Spinal cord (tissue), 10 donors: ENCODE results near the gene WDR54. TPM values are rescaled to one million over a fixed set of nuclear protein-coding genes. Genes with fewer than 3 reads are reported as not detected.

Experiments used
- DNase-seq, 6 donors: peaks; one replicate each; pipeline versions ENCODE4 v3.0.0 to v3.0.0-alpha.2; 2013 to 2015; ENCODE audit warnings: low spot score in 6 of 6, low read depth in 4 of 6
- H3K27ac ChIP-seq: one replicate; pipeline ENCODE4 v1.5.1; 2013; ENCODE audit warnings: low read depth, low read length, control low read depth
- H3K27me3 ChIP-seq: one replicate; pipeline ENCODE4 v1.6.1; 2013; ENCODE audit warnings: low read length; ENCODE audit not compliant: control insufficient read depth, insufficient read depth
- H3K36me3 ChIP-seq: one replicate; pipeline ENCODE4 v1.6.1; 2013; ENCODE audit warnings: low read length; ENCODE audit not compliant: control insufficient read depth, insufficient read depth
- H3K4me1 ChIP-seq: one replicate; pipeline ENCODE4 v1.6.1; 2013; ENCODE audit warnings: low read length; ENCODE audit not compliant: control insufficient read depth, insufficient read depth
- H3K4me3 ChIP-seq: one replicate; pipeline ENCODE4 v1.5.1; 2013; ENCODE audit warnings: low read depth, low read length, control low read depth
- H3K9me3 ChIP-seq: one replicate; pipeline ENCODE4 v1.6.1; 2013; ENCODE audit warnings: low read length; ENCODE audit not compliant: control insufficient read depth, insufficient read depth
- WGBS: methylation state at CpG from one replicate; pipeline ENCODE4 v1.1.5; 2013; ENCODE audit warnings: missing lambda C conversion rate; ENCODE audit not compliant: insufficient coverage; 5-methylcytosine and 5-hydroxymethylcytosine counted together
- long read RNA-seq, 4 donors: transcript quantifications; one replicate each; lab custom pipeline, GENCODE V29; 2026
- polyA plus RNA-seq, 2 donors: library from polyadenylated mRNA; unstranded; fragments of 120-200 nt; gene quantifications; one replicate each; pipeline ENCODE4 v1.2.1, GENCODE V29; 2013; ENCODE audit not compliant: insufficient read length in 2 of 2
- total RNA-seq, 2 donors: library from RNA; depleted of rRNA in 1 of 2; stranded (reverse); fragments of 120-200 nt in 1 of 2; fragments of >200 nt in 1 of 2; gene quantifications; one replicate each; pipeline versions ENCODE4 v1.2.3 to v1.2.4, GENCODE V29; 2013 to 2014
- donor health status: healthy.

The WDR54 gene
- 10 to 100 TPM; 17.0 to 37.6 TPM for total RNA-seq
- polyA plus RNA-seq = 10 to 100 TPM; 37.7 to 40.5 TPM
- long read RNA-seq, donor 1, transcript WDR54-201 (10 exons, 1,147 nt) = major isoform, 19 of 23 reads
- long read RNA-seq, donor 1, partial matches to known transcripts = 0 of 23 reads
- long read RNA-seq, donor 1, other reads (novel, unspliced or antisense) = 0 of 23 reads
- long read RNA-seq, donor 2, transcript WDR54-201 (10 exons, 1,147 nt) = major isoform, 6 of 6 reads
- long read RNA-seq, donor 2, partial matches to known transcripts = 0 of 6 reads
- long read RNA-seq, donor 2, other reads (novel, unspliced or antisense) = 0 of 6 reads
- long read RNA-seq, donor 3, transcript WDR54-201 (10 exons, 1,147 nt) = major isoform, 6 of 6 reads
- long read RNA-seq, donor 3, partial matches to known transcripts = 0 of 6 reads
- long read RNA-seq, donor 3, other reads (novel, unspliced or antisense) = 0 of 6 reads
- long read RNA-seq, donor 4, transcript WDR54-201 (10 exons, 1,147 nt) = major isoform, 16 of 20 reads
- long read RNA-seq, donor 4, partial matches to known transcripts = 0 of 20 reads
- long read RNA-seq, donor 4, other reads (novel, unspliced or antisense) = 0 of 20 reads

GRCh38 chr2:74421221-74421870 lies at the start of gene WDR54, which contains the start of gene C2orf81:
TSS of gene WDR54 (plus strand) at chr2:74421730. CDS start at chr2:74422154, 424 bp downstream.
TSS of gene C2orf81 (minus strand) at chr2:74421619. CDS start at chr2:74421560, 59 bp downstream.
- no peaks in the 10 kb centered on the region for H3K27me3 ChIP-seq
- no peaks in the 10 kb centered on the region for H3K9me3 ChIP-seq
- H3K27ac ChIP-seq = peak within 1 kb of the TSS; percentile 67
- H3K4me3 ChIP-seq = peak within 1 kb of the TSS; percentile 86
- under 1% methylated on average over 56 of the region's 57 CpGs for WGBS
- peak; percentile 80 to 97 (median 84) for DNase-seq
- H3K36me3 ChIP-seq = peaks cover 22% of the 10 kb centered on the region
- H3K4me1 ChIP-seq = peaks cover 25% of the 10 kb centered on the region

- H3K4me3 ChIP-seq = no peak overlapping the region
Measured at GRCh38 chr2:74372674-74373073, 48.9 kb upstream of the WDR54 start.

DNA sequence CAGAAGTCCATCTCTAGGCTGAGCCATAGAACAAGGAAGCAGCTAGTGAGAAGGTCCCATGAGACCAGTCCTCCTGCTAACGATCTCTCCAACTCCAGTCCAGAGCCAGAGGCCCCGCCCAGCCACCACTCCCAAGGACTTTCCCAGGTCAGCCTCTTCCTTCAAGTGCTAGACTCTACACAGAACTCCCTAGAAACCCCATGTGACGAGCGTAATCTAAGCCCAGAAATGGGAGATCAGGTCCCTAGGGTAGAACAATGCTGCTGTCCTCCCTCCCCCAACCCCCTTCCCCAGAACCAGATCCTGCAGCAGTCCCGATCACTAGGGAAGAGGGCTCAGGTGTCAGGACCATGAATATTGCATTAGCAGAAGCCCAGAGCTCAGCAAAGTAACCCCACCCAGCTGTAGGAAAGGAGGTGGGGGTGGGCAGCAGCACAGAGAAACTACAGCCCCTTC lies 48.3 kb upstream of the WDR54 start:
- H3K27me3 ChIP-seq = no peaks in the 10 kb centered on the region
- DNase-seq = peak in 1 of 6 donors; percentile 16
- peak overlapping the region; percentile 66 for H3K4me3 ChIP-seq
- H3K4me1 ChIP-seq = peaks cover 46% of the 10 kb centered on the region
- peaks cover 69% of the 10 kb centered on the region for H3K36me3 ChIP-seq
- no peak overlapping the region for H3K27ac ChIP-seq
- no peaks in the 10 kb centered on the region for H3K9me3 ChIP-seq
- 68% methylated on average over 2 of the region's 5 CpGs for WGBS

More at GRCh38 chr2:74372674-74373073, 48.9 kb upstream of the WDR54 start:
- no peak for DNase-seq
- H3K27me3 ChIP-seq = no peaks in the 10 kb centered on the region
- no peaks in the 10 kb centered on the region for H3K9me3 ChIP-seq
- H3K27ac ChIP-seq = no peak overlapping the region
- peaks cover 41% of the 10 kb centered on the region for H3K4me1 ChIP-seq
- peaks cover 70% of the 10 kb centered on the region for H3K36me3 ChIP-seq
- 94% methylated on average over 4 of the region's 6 CpGs for WGBS

DNA sequence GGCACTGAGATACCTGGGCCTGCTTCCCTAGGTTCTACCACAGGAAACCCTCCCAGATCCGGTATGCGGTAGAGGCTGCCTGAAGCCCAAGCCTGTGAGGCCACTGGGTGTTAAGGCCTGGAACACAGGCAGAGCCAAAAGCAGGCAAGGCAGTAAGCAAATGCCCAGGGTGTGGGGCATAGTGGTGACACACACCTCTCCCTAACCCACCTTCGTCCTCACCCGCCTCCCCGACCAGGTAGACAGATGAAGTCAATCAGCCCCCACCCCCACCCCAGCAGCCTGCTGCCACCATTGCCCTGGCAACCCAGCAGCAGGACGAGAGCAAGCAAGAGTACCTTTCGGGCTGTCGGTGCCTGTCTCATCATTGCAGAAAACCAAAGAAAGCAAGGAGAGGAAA lies 47.5 kb upstream of the WDR54 start:
- no peak for DNase-seq
- 14% methylated on average over 5 of the region's 8 CpGs for WGBS
- no peaks in the 10 kb centered on the region for H3K27me3 ChIP-seq
- peak overlapping the region; percentile 77 for H3K27ac ChIP-seq
- H3K9me3 ChIP-seq = no peaks in the 10 kb centered on the region
- peaks cover 62% of the 10 kb centered on the region for H3K36me3 ChIP-seq
- H3K4me1 ChIP-seq = peaks cover 46% of the 10 kb centered on the region
- H3K4me3 ChIP-seq = peak overlapping the region; percentile 66

GRCh38 chr2:74374509-74375205 lies 46.9 kb upstream of the WDR54 start:
- peaks cover 50% of the 10 kb centered on the region for H3K4me1 ChIP-seq
- peaks cover 55% of the 10 kb centered on the region for H3K36me3 ChIP-seq
- 31% methylated on average over 19 of the region's 19 CpGs for WGBS
- no peaks in the 10 kb centered on the region for H3K9me3 ChIP-seq
- DNase-seq = peak; percentile 56 to 98 (median 86)
- peak overlapping the region; percentile 66 for H3K4me3 ChIP-seq
- H3K27ac ChIP-seq = peak overlapping the region; percentile 77
- no peaks in the 10 kb centered on the region for H3K27me3 ChIP-seq

DNA sequence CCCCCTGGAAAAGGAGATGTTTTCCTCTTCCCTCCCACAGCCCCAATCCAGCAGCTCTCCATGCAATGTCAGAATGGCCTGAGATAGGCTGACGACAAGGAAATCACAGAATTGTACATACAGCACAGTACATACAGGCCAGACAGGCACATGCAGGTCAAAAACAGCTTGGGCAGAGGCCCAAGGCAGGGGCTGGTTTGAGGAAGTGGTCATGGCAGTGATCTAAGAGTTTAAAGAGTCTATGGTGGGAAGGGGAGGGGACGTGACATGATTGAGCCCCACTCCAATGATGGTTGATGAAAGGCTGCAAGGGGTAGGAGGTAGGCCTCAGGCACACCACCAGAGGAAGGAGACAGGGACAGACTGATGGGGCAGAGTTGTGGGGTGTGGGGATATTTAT lies 45.7 kb upstream of the WDR54 start:
- no peaks in the 10 kb centered on the region for H3K27me3 ChIP-seq
- H3K4me1 ChIP-seq = peaks cover 62% of the 10 kb centered on the region

DNA sequence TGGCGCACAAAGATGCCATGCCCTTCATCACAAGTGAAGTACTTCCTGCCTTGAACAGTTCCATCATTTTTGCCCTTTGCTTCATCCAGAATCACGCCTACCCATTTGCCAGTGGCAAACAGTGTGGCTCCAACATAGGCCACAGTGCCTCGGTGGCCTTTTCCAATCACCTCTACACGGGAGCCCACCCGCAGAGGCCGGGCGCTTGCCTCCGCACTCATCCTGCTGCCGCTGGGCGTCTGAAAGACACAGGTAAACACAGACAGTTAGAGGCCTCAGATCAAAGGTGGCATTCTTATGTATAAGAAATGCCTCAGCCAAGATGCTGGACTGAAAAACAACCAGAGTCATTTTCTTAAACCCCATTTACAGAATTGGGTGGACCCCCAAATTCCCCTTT lies 43.5 kb upstream of the WDR54 start:
- Histone ChIP-seq H3K27ac (no peak overlapping the region), H3K9me3 (no peaks in the 10 kb centered on the region), H3K4me3 (no peak overlapping the region), H3K27me3 (no peaks in the 10 kb centered on the region), H3K4me1 (peaks cover 54% of the 10 kb centered on the region), H3K36me3 (peaks cover 27% of the 10 kb centered on the region)
- DNase-seq = no peak
- WGBS = 91% methylated on average over 6 of the region's 10 CpGs

More for the DNA sequence above, 45.7 kb upstream of the WDR54 start:
- DNase-seq = no peak
- peaks cover 44% of the 10 kb centered on the region for H3K36me3 ChIP-seq
- no peaks in the 10 kb centered on the region for H3K9me3 ChIP-seq
- no peak overlapping the region for H3K27ac ChIP-seq
- H3K4me3 ChIP-seq = no peak overlapping the region
- 86% methylated on average over 1 of the region's 2 CpGs for WGBS

DNA sequence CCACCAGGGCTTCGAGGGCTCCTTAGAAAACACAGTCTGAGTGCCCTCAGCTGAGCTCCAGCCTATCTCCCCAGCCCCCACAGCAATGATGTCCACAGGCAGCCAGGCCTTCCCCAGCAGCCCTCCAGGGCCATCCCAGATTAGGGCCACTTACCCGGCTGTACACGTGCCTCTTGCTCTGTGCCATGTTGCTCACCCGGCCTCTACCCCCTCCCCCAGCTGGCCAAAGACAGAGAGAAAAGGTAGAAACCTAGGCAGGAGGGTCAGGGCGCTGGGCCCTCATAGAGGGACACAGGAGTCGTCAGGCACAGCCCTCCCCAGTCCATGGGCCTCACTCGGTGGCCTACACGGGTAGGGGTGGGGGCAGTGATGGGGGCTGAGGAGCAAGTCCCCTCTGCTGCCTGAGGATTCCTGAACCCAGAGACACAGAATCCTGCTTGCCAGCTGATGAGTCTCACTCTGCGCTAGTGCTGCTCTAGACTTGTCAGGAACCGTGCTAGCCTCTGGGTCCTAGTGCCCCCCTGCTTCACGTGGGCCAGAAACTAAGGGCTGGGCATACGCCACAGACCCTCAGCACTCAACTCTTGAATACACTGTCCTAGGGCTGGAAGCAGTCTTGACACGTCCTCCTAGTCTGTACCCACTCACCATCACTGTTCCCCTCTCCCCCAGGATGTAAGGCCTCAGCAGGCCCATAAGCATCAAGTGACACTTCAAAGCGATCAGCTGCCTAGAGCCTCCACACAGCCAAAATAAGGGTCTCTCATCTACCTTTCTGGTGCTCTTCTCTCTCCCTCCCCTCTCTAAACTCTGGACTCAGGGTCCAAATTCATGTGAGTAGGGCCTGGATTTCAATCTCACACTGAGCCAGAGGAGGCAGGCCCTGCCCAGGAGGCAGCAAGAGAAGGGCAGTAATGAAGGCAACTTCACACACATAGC lies 41.4 kb upstream of the WDR54 start, which contains the start of gene DCTN1:
TSS of gene DCTN1 (minus strand) at position 461 of the 939 bp plus-strand sequence. CDS start at position 187, 274 bp downstream.
- DNase-seq = peak; percentile 61 to 92 (median 72)
- Histone ChIP-seq H3K4me1 (peaks cover 33% of the 10 kb centered on the region), H3K36me3 (peaks cover 27% of the 10 kb centered on the region), H3K9me3 (no peaks in the 10 kb centered on the region), H3K27me3 (no peaks in the 10 kb centered on the region), H3K27ac (no peak within 1 kb of the TSS), H3K4me3 (peak within 1 kb of the TSS; percentile 38)
- WGBS = 13% methylated on average over 12 of the region's 14 CpGs
